GM12874 (cell line): ENCODE measurements around the gene DCAF17.

ENCODE experiments used
- TF ChIP-seq, protein P1 (sequence below): IDR thresholded peaks from 2 replicates; pipeline ENCODE4 v1.5.1; 2011; ENCODE audit warnings: low read depth, mild to moderate bottlenecking, control low read depth, low read length, moderate library complexity; ENCODE audit not compliant: insufficient read depth

Gene DCAF17

DNA sequence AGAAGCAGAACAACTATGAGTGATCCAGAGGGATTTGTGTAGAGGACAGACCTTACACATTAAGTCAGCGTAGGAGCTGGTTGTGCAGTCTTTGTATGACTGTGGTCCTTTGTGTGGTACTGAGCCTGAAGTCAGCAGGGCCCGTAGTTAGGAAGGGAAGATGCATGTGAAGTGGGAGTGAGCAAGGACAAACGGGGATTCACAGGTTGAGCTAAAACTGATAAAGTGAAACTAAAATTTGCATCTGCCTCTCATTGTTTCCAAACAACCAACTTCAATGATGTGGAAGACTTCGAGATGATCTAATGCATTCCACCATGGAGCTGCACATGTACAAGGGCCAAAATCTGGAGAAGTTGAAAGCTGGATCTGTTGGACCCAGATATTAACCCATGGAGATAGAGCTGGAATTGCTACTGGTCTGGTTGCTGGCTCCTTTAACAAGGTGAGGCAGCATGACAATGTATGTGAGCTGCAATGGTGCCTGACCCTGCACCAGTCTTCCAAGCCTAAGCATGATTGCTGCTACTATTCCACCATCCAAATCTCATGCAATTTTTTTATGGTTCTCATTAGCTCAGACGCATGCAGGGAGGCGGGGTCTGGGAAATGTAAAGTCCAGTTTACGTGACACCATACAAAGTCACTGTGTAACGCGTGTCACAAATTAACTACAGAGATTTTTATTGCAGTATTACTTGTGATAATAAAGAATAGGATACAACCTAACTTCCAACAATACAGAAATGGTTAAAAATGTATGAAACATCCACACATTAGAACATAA is 76.1 kb downstream of the DCAF17 start:
- TF ChIP-seq, protein P1, sequence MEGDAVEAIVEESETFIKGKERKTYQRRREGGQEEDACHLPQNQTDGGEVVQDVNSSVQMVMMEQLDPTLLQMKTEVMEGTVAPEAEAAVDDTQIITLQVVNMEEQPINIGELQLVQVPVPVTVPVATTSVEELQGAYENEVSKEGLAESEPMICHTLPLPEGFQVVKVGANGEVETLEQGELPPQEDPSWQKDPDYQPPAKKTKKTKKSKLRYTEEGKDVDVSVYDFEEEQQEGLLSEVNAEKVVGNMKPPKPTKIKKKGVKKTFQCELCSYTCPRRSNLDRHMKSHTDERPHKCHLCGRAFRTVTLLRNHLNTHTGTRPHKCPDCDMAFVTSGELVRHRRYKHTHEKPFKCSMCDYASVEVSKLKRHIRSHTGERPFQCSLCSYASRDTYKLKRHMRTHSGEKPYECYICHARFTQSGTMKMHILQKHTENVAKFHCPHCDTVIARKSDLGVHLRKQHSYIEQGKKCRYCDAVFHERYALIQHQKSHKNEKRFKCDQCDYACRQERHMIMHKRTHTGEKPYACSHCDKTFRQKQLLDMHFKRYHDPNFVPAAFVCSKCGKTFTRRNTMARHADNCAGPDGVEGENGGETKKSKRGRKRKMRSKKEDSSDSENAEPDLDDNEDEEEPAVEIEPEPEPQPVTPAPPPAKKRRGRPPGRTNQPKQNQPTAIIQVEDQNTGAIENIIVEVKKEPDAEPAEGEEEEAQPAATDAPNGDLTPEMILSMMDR: no peak

DNA sequence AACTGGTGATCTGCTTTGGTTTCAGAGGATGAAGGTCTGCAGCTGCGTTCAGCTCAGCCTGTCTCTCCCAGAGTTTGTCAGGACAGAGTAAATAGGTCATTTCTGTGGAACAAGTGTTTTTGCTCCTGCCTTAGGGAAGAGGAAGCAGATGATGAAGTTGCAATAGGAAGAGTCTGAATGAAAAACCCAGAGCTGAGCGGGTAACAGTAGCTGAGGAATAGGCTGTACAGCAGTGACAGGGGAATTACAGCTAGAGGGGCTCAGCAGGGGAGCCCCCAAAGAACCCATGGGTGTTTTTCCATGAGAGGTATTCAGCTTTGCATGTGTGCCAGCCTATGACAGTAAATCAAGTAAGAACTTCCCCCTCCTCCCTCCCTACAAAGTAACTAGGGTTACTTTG is 78.0 kb downstream of the DCAF17 start:
- TF ChIP-seq, protein P1: no peak

DNA sequence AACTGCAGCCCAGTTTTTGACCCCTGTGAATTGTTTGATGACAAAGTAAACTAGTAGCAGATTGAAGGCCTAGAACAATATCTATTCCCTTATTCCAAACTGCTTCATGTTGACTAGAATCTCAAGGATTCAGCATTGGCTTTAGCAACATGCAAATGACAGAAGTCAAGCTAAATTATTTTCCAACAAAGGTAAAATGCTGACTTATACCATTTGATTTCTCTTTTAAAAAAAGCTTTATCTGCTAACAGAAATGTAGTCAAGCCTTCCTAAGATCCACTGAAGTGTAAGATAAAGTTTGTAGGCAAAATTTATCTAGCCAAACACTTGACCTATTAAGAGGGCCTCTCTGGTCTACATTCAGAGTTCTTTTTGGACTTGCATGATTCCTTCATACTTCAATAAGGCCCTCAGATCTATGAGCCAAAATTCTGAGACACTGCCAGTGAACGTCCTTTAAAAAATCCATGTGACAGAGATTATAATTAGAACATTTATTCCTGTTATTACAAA is 78.7 kb downstream of the DCAF17 start:
- TF ChIP-seq, protein P1: no peak

DNA sequence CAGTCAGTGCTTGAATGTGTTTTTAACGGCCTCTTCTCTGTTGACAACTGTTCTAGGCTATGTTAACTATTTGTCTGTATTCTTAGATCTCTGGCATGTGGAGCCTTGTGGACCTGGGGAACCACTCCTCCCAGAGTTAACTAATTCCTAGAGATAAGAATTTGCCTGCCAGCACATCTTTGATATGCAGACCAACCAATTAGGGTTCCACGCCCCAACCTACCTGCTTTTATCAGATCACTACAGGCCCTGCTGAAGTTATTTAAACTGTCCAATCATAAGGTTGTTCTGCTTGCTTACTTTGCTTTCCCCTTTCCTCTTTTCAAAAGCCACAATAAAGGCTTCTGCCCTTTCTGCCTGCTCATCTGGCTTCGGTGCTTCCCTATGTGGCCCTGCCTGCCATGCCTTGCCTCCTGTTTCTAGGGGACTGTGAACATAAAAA is 79.7 kb downstream of the DCAF17 start:
- TF ChIP-seq, protein P1: no peak

DNA sequence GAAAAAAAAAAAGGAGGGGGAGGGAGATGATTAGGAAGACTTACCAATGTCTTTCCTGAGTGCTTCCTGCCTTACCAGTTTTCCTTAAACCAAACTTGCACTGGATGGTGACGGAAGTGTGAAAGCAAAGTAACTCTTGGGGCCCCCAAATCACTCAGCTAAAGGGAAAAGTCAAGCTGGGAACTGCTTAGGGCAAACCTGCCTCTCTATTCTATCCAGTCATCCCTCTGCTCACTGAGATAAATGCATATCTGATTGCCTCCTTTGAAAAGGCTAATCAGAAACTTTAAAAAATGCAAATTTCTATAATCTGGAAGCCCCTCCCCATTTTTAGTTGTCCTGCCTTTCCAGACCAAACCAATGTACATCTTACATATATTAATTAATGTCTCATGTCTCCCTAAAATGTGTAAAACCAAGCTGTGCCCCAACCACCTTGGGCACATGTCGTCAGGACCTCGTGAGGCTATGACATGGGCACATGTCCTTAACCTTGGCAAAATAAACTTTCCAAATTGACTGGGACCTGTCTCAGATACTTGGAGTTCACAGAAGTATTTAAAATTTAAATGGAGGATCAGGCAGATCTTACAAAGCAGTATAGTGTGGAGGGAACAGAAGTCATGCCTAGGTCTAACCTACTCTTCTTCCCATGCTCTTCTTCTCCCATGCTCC is 81.0 kb downstream of the DCAF17 start:
- TF ChIP-seq, protein P1: no peak

DNA sequence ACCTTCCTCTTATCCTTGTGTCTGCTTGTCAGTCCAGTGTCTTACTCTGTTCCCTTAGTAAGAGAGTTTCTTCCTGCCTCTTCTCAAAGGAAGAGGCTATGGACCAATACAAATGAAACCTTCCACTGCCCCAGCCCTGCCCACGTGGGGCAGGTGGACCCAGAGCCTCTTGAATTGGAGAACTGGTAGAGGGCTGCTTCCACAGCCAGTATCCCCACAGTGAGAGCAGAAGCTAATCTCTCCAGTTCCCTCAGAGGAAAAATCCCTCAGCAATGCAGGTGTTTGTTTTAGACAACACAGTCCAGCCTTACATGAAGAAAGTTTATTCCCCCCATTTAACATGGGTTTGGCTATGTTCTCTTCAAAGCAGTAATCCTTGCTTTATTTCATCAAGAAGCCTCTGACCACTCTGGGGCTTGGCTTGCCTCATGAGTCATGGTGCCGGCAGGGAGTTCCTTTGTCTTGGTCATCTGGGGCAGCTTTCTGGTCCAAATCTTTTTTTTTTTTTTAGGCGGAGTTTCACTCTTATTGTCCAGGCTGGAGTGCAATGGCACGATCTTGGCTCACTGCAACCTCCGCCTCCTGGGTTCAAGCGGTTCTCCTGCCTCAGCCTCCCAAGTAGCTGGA is 81.8 kb downstream of the DCAF17 start:
- TF ChIP-seq, protein P1: no peak

DNA sequence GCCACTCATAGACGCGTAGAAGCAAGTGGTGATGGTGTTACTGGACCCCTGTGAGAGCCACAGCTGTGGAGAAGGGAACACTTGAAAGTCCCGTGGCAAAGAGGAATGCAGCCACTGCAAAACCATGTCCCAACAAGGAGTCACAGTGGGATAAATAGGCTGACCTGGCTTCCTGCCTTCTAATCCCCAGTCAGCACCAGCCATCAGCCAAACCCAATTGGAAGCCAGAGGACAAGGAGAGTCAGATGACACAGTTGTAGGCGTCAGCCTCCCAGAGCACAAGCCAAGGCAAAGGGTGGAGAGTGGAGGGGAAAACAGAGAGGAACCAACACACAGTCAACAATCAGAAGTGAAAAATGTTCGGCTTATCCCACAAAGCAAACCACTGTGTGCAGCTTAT is 82.8 kb downstream of the DCAF17 start:
- TF ChIP-seq, protein P1: no peak
